Endodermal cell (in vitro differentiated cells): ENCODE results near the gene TMPRSS4. TPM values are rescaled to one million over a fixed set of nuclear protein-coding genes. Genes with fewer than 3 reads are reported as not detected.

Source experiments
- DNase-seq: peaks from one replicate; pipeline ENCODE4 v3.0.0-alpha.2; 2017
- H3K27ac ChIP-seq: 2 replicates; pipeline ENCODE4 v1.5.1; 2013; ENCODE audit warnings: mild to moderate bottlenecking, low read depth, low read length, moderate library complexity
- H3K27me3 ChIP-seq: 2 replicates; pipeline ENCODE4 v1.6.1; 2013; ENCODE audit warnings: mild to moderate bottlenecking, low read length, moderate library complexity; ENCODE audit not compliant: insufficient read depth, control insufficient read depth, poor library complexity, severe bottlenecking
- H3K36me3 ChIP-seq: 2 replicates; pipeline ENCODE4 v1.7.0; 2013; ENCODE audit warnings: mild to moderate bottlenecking, low read length, moderate library complexity; ENCODE audit not compliant: control insufficient read depth, insufficient read depth
- H3K4me1 ChIP-seq: one replicate; pipeline ENCODE4 v1.7.0; 2013; ENCODE audit warnings: low read length; ENCODE audit not compliant: control insufficient read depth, insufficient read depth
- H3K4me3 ChIP-seq: 2 replicates; pipeline ENCODE4 v1.5.1; 2013; ENCODE audit warnings: mild to moderate bottlenecking, low read length, moderate library complexity
- H3K9ac ChIP-seq: 2 replicates; pipeline ENCODE4 v1.6.1; 2013; ENCODE audit warnings: mild to moderate bottlenecking, low read length, moderate library complexity; ENCODE audit not compliant: poor library complexity, severe bottlenecking; ENCODE audit errors: extremely low read depth
- H3K9me3 ChIP-seq: 2 replicates; pipeline ENCODE4 v1.6.1; 2013; ENCODE audit warnings: mild to moderate bottlenecking, low read length, moderate library complexity; ENCODE audit not compliant: control insufficient read depth
- H3K27ac Mint-ChIP-seq: 2 replicates; pipeline ENCODE4 v1.8.0; 2020; ENCODE audit warnings: mixed read lengths
- H3K27me3 Mint-ChIP-seq: 2 replicates; pipeline ENCODE4 v1.8.0; 2021; ENCODE audit warnings: mild to moderate bottlenecking, mixed read lengths; ENCODE audit not compliant: insufficient read depth
- H3K36me3 Mint-ChIP-seq: 2 replicates; pipeline ENCODE4 v1.8.0; 2020; ENCODE audit warnings: low read depth, mixed read lengths
- H3K4me1 Mint-ChIP-seq: 2 replicates; pipeline ENCODE4 v1.8.0; 2020; ENCODE audit warnings: mixed read lengths
- H3K4me3 Mint-ChIP-seq: 2 replicates; pipeline ENCODE4 v1.8.0; 2020; ENCODE audit warnings: mild to moderate bottlenecking, moderate library complexity, mixed read lengths
- H3K9me3 Mint-ChIP-seq: 2 replicates; pipeline ENCODE4 v1.8.0; 2020; ENCODE audit warnings: mild to moderate bottlenecking, mixed read lengths
- CTCF ChIP-seq: fragments of 200-600 bp; sonication (generic); conservative IDR thresholded peaks from 2 replicates; pipeline ENCODE4 v1.5.0; 2021; ENCODE audit warnings: antibody characterized with exemption, mild to moderate bottlenecking
- WGBS, 2 experiments: methylation state at CpG; one replicate each; pipeline versions ENCODE4 v1.1.5 to v1.1.7; 2013; ENCODE audit warnings: missing lambda C conversion rate in 2 of 2, mixed read lengths in 1 of 2; ENCODE audit not compliant: insufficient coverage in 1 of 2, insufficient read length in 1 of 2; 5-methylcytosine and 5-hydroxymethylcytosine counted together
- long read RNA-seq, 4 experiments: library from polyadenylated mRNA in 2 of 4; library from RNA in 1 of 4; library from capped mRNA in 1 of 4; stranded (forward) in 3 of 4; unstranded in 1 of 4; transcript quantifications; one replicate each; pipeline ENCODE4 v2.0.0, GENCODE V29; 2020 to 2021; ENCODE audit warnings: inconsistent platforms in 1 of 4
- polyA plus RNA-seq, 2 experiments: library from polyadenylated mRNA; stranded (reverse); fragments of 50-300 nt; gene quantifications; one replicate each; pipeline ENCODE4 v1.2.3, GENCODE V29; 2013
- total RNA-seq, 2 donors: library from RNA; stranded (reverse); fragmentation: NEBNext Ultra II Directional in 1 of 2; extraction: Animal tissue kit (Norgen Biotek cat#: 25700) in 1 of 2; gene quantifications; 2 replicates in 1 of 2; 3 replicates in 1 of 2; pipeline ENCODE4 v1.2.1, GENCODE V29; 2021

TMPRSS4 gene
- total RNA-seq = not detected
- not detected for polyA plus RNA-seq (2013, experiment 1 of 2)
- polyA plus RNA-seq (2013, experiment 2 of 2) = not detected
- long read RNA-seq, experiment 1 = 0 reads
- long read RNA-seq, experiment 2 = 0 reads
- long read RNA-seq, experiment 3 = 0 reads
- long read RNA-seq, experiment 4 = 0 reads

GRCh38 chr11:118076754-118077281, at the start of gene TMPRSS4:
Gene TMPRSS4 (plus strand): TSS chr11:118077078. CDS start chr11:118077303, 225 bp downstream.
- no peaks in the 10 kb centered on the region for H3K27me3 ChIP-seq
- Mint-ChIP-seq H3K27me3 (peaks cover 18% of the 10 kb centered on the region), H3K9me3 (peaks cover 4% of the 10 kb centered on the region), H3K4me1 (peaks cover 12% of the 10 kb centered on the region), H3K4me3 (no peak within 1 kb of the TSS), H3K36me3 (no peaks in the 10 kb centered on the region), H3K27ac (no peak within 1 kb of the TSS)
- no peak within 1 kb of the TSS for H3K4me3 ChIP-seq
- H3K27ac ChIP-seq = no peak within 1 kb of the TSS
- no peaks in the 10 kb centered on the region for H3K9me3 ChIP-seq
- no peak within 1 kb of the TSS for H3K9ac ChIP-seq
- 93 to 95% methylated on average over 6 to 7 of the region's 7 CpGs for WGBS, 2 experiments
- no peak for TF ChIP-seq CTCF
- no peak for DNase-seq
- no peaks in the 10 kb centered on the region for H3K36me3 ChIP-seq
- H3K4me1 ChIP-seq = no peaks in the 10 kb centered on the region

- DNase-seq = no peak
- peak; percentile 46 for TF ChIP-seq CTCF
- Mint-ChIP-seq H3K4me3 (no peak overlapping the region), H3K27ac (no peak overlapping the region), H3K36me3 (no peaks in the 10 kb centered on the region), H3K9me3 (peaks cover 2% of the 10 kb centered on the region), H3K27me3 (peaks cover 8% of the 10 kb centered on the region), H3K4me1 (no peaks in the 10 kb centered on the region)
- Histone ChIP-seq H3K27me3 (no peaks in the 10 kb centered on the region), H3K9ac (no peak overlapping the region), H3K4me1 (no peaks in the 10 kb centered on the region), H3K36me3 (no peaks in the 10 kb centered on the region), H3K9me3 (no peaks in the 10 kb centered on the region), H3K27ac (no peak overlapping the region), H3K4me3 (no peak overlapping the region)
- WGBS, 2 experiments = 60 to 88% methylated on average over 1 to 4 of the region's 4 CpGs
Observed at GRCh38 chr11:118027694-118028093, 49.2 kb upstream of the TMPRSS4 start.

GRCh38 chr11:118028626-118029025, 48.3 kb upstream of the TMPRSS4 start:
- DNase-seq = no peak
- WGBS, 2 experiments = 91 to 97% methylated on average over 3 of the region's 3 CpGs
- no peak overlapping the region for H3K27ac Mint-ChIP-seq
- peaks cover 8% of the 10 kb centered on the region for H3K27me3 Mint-ChIP-seq
- no peak overlapping the region for H3K4me3 ChIP-seq
- H3K4me3 Mint-ChIP-seq = no peak overlapping the region
- no peak overlapping the region for H3K9ac ChIP-seq
- no peaks in the 10 kb centered on the region for H3K4me1 Mint-ChIP-seq
- no peaks in the 10 kb centered on the region for H3K36me3 Mint-ChIP-seq
- H3K36me3 ChIP-seq = no peaks in the 10 kb centered on the region
- H3K9me3 ChIP-seq = no peaks in the 10 kb centered on the region
- no peak for TF ChIP-seq CTCF
- H3K4me1 ChIP-seq = no peaks in the 10 kb centered on the region
- no peak overlapping the region for H3K27ac ChIP-seq
- peaks cover 2% of the 10 kb centered on the region for H3K9me3 Mint-ChIP-seq
- no peaks in the 10 kb centered on the region for H3K27me3 ChIP-seq
